OCI-LY3 (cell line): ENCODE results near the gene CKB.

Source experiments
- H2AFZ ChIP-seq: fragments of 200-600, 300-600 bp; shearing (Covaris generic); 2 replicates; pipeline ENCODE4 v1.6.0; 2014; ENCODE audit warnings: antibody characterized with exemption, low read depth, low read length
- H3K27ac ChIP-seq: fragments of 200-600, 300-600 bp; sonication (generic); 2 replicates; pipeline ENCODE4 v1.5.1; 2014; ENCODE audit warnings: mild to moderate bottlenecking, low read length, moderate library complexity, mixed read lengths
- H3K27me3 ChIP-seq: fragments of 200-600, 300-600 bp; sonication (generic); 2 replicates; pipeline ENCODE4 v1.6.1; 2014; ENCODE audit warnings: low read depth, low read length, mixed read lengths
- H3K36me3 ChIP-seq: fragments of 200-600, 300-600 bp; sonication (generic); replicated peaks from 2 replicates; pipeline ENCODE3; 2014; ENCODE audit warnings: low read depth, low read length, mixed read lengths
- H3K4me1 ChIP-seq: fragments of 300-600, 200-600 bp; sonication (generic); 2 replicates; pipeline ENCODE4 v1.6.1; 2014; ENCODE audit warnings: low read length, mixed read lengths
- H3K4me2 ChIP-seq: fragments of 200-600, 300-600 bp; sonication (generic); 2 replicates; pipeline ENCODE4 v1.6.1; 2014; ENCODE audit warnings: low read length, mixed read lengths
- H3K4me3 ChIP-seq: fragments of 300-600, 200-600 bp; sonication (generic); 2 replicates; pipeline ENCODE4 v1.5.1; 2014; ENCODE audit warnings: antibody characterized with exemption, mild to moderate bottlenecking, low read length, moderate library complexity
- H3K79me2 ChIP-seq: fragments of 300-600, 200-600 bp; shearing (Covaris generic); 2 replicates; pipeline ENCODE4 v1.6.1; 2014; ENCODE audit warnings: mild to moderate bottlenecking, low read length, mixed read lengths
- H3K9ac ChIP-seq: fragments of 300-600, 200-600 bp; shearing (Covaris generic); 2 replicates; pipeline ENCODE4 v1.6.0; 2014; ENCODE audit warnings: mild to moderate bottlenecking, low read length, moderate library complexity
- H3K9me3 ChIP-seq: fragments of 200-600, 300-600 bp; shearing (Covaris generic); 2 replicates; pipeline ENCODE4 v1.6.1; 2014; ENCODE audit warnings: low read length, mixed read lengths; ENCODE audit not compliant: insufficient read depth
- H4K20me1 ChIP-seq: fragments of 200-600, 300-600 bp; sonication (generic); 2 replicates; pipeline ENCODE4 v1.6.1; 2016; ENCODE audit warnings: low read length, mixed read lengths; ENCODE audit not compliant: insufficient read depth
- CTCF ChIP-seq: fragments of 200-600, 300-600 bp; sonication (generic); IDR thresholded peaks from 2 replicates; pipeline ENCODE4 v1.5.1; 2014; ENCODE audit warnings: antibody characterized with exemption, low read length, low read depth
- EZH2phosphoT487 ChIP-seq: fragments of 200-600 bp; shearing (Covaris generic); IDR thresholded peaks from 2 replicates; pipeline ENCODE4 v1.6.1; 2018; ENCODE audit warnings: antibody characterized with exemption, mixed run types, low read depth

CKB gene

GRCh38 chr14:103538291-103539055 is 15.8 kb upstream of the CKB start:
- Histone ChIP-seq H3K27me3 (0 out of 2 replicates have a peak, but pooled peaks cover 3% of the 10 kb centered on the region), H3K9ac (no peak overlapping the region), H4K20me1 (no peaks in the 10 kb centered on the region), H3K36me3 (peaks cover 4% of the 10 kb centered on the region), H3K4me3 (no peak overlapping the region), H2AFZ (no peak overlapping the region), H3K4me1 (0 out of 2 replicates have a peak, but pooled peaks cover 3% of the 10 kb centered on the region), H3K9me3 (no peaks in the 10 kb centered on the region), H3K79me2 (no peaks in the 10 kb centered on the region), H3K4me2 (no peak overlapping the region), H3K27ac (no peak overlapping the region)
- TF ChIP-seq EZH2phosphoT487, result no peak
- TF ChIP-seq CTCF, result no peak

- Histone ChIP-seq H3K27ac (no peak overlapping the region), H3K9me3 (no peaks in the 10 kb centered on the region), H3K9ac (no peak overlapping the region), H3K79me2 (peaks cover 6% of the 10 kb centered on the region), H3K4me2 (no peak overlapping the region), H3K4me1 (peaks cover 5% of the 10 kb centered on the region; the same call in 1 of the 2 replicates), H3K27me3 (0 out of 2 replicates have a peak, but pooled peaks cover 2% of the 10 kb centered on the region), H3K4me3 (no peak overlapping the region), H3K36me3 (peaks cover 13% of the 10 kb centered on the region), H4K20me1 (no peaks in the 10 kb centered on the region), H2AFZ (no peak overlapping the region)
- no peak for TF ChIP-seq EZH2phosphoT487
- TF ChIP-seq CTCF, result no peak
Observed at GRCh38 chr14:103537175-103537990, 14.8 kb upstream of the CKB start.

- Histone ChIP-seq H4K20me1 (no peaks in the 10 kb centered on the region), H3K27me3 (no peaks in the 10 kb centered on the region), H3K27ac (no peak overlapping the region), H3K4me1 (peaks cover 5% of the 10 kb centered on the region; the same call in 1 of the 2 replicates), H3K9me3 (no peaks in the 10 kb centered on the region), H3K79me2 (peaks cover 13% of the 10 kb centered on the region), H3K9ac (no peak overlapping the region), H2AFZ (no peak overlapping the region), H3K4me3 (no peak overlapping the region), H3K36me3 (peaks cover 17% of the 10 kb centered on the region), H3K4me2 (no peak overlapping the region)
- no peak for TF ChIP-seq EZH2phosphoT487
- no peak for TF ChIP-seq CTCF
Observed at GRCh38 chr14:103536693-103537092, 14.1 kb upstream of the CKB start.

GRCh38 chr14:103535891-103536565 is 13.4 kb upstream of the CKB start:
- H3K4me1 ChIP-seq, result peaks cover 12% of the 10 kb centered on the region
- peaks cover 20% of the 10 kb centered on the region for H3K79me2 ChIP-seq
- no peaks in the 10 kb centered on the region for H3K9me3 ChIP-seq
- H3K4me3 ChIP-seq, result no peak overlapping the region
- H3K9ac ChIP-seq, result no peak overlapping the region
- H3K36me3 ChIP-seq, result peaks cover 24% of the 10 kb centered on the region
- TF ChIP-seq CTCF (no peak), EZH2phosphoT487 (no peak)
- no peak overlapping the region for H3K4me2 ChIP-seq
- H3K27me3 ChIP-seq, result no peaks in the 10 kb centered on the region
- H2AFZ ChIP-seq, result no peak overlapping the region
- H3K27ac ChIP-seq, result no peak overlapping the region
- H4K20me1 ChIP-seq, result peaks cover 2% of the 10 kb centered on the region; the same call in 1 of the 2 replicates
